Transverse colon (tissue), 4 donors: Measurements from ENCODE around the gene TAC4. TPM values are rescaled to one million over a fixed set of nuclear protein-coding genes. Genes with fewer than 3 reads are reported as not detected.

Experiments
- DNase-seq: peaks from one replicate; pipeline ENCODE4 v3.0.0-alpha.2; 2019
- H3K27ac ChIP-seq, 4 donors: fragments of 200-600 bp; sonication (generic); 2 replicates each; pipeline ENCODE4 v1.5.1; 2016 to 2018; ENCODE audit warnings: inconsistent platforms in 4 of 4
- H3K27me3 ChIP-seq: fragments of 200-600 bp; sonication (generic); 2 replicates; pipeline ENCODE4 v1.5.1; 2017; ENCODE audit warnings: inconsistent platforms
- H3K36me3 ChIP-seq, 4 donors: fragments of 200-600 bp; sonication (generic); 2 replicates each; pipeline ENCODE4 v1.5.1; 2017 to 2019; ENCODE audit warnings: inconsistent platforms in 4 of 4
- H3K4me1 ChIP-seq, 4 donors: fragments of 200-600 bp; sonication (generic); 2 replicates each; pipeline ENCODE4 v1.5.1; 2017 to 2020; ENCODE audit warnings: inconsistent platforms in 4 of 4
- H3K4me3 ChIP-seq, 4 donors: fragments of 200-600 bp; sonication (generic); 1 replicate in 1 of 4; 2 replicates in 3 of 4; pipeline versions ENCODE4 v1.5.1 to v1.6.1; 2017 to 2019; ENCODE audit warnings: inconsistent platforms in 4 of 4
- H3K9me3 ChIP-seq, 2 donors: fragments of 200-600 bp; sonication (generic); 2 replicates each; pipeline ENCODE4 v1.5.1; 2017 to 2019; ENCODE audit warnings: inconsistent platforms in 2 of 2
- EP300 ChIP-seq: sonication (generic); formaldehyde crosslinking; IDR thresholded peaks from one replicate; pipeline ENCODE4 v1.6.1; 2017; ENCODE audit warnings: antibody characterized with exemption, low read depth
- POLR2A ChIP-seq: fragments of 450-650 bp; IDR thresholded peaks from one replicate; pipeline ENCODE4 v1.6.1; 2016; ENCODE audit warnings: antibody characterized with exemption, mild to moderate bottlenecking, moderate library complexity
- POLR2AphosphoS5 ChIP-seq, 3 donors: sonication (generic); formaldehyde crosslinking; IDR thresholded peaks; one replicate each; pipeline ENCODE4 v1.6.1; 2016; ENCODE audit warnings: antibody characterized with exemption in 3 of 3
- WGBS, 2 donors: methylation state at CpG; one replicate each; pipeline ENCODE4 v1.1.5; 2018; ENCODE audit warnings: low coverage in 1 of 2; 5-methylcytosine and 5-hydroxymethylcytosine counted together
- in situ Hi-C, 4 donors: fragments of 200-750 bp; cut with MboI; loops; one replicate each; pipeline versions ENCODE4 v1.15.0 to v1.15.1; 2017; ENCODE audit warnings: low sequenced_read_pairs in 3 of 4, low pct_ligation_motif_present in 1 of 4, low pct_unique_long_range_greater_than_20kb in 1 of 4
- intact Hi-C: fragments of 100-400 bp; cut with DNase I; formaldehyde crosslinking; loops from one replicate; pipeline ENCODE4 v1.15.1; 2023; ENCODE audit warnings: low total_unique reads
- total RNA-seq, 4 donors: library from RNA; depleted of rRNA; stranded (reverse); fragments of >200 nt; gene quantifications; one replicate each; pipeline ENCODE4 v1.1.0, GENCODE V29; 2016
- TF ChIP-seq, protein P1 (sequence below), 5 experiments: fragments of 200-600 bp in 3 of 5; fragments of 450-650 bp in 2 of 5; sonication (generic) in 3 of 5; IDR thresholded peaks; 1 replicate in 2 of 5; 2 replicates in 3 of 5; pipeline ENCODE4 v1.5.1; 2016 to 2017; ENCODE audit warnings: antibody characterized with exemption in 5 of 5, inconsistent platforms in 3 of 5, mild to moderate bottlenecking in 2 of 5, moderate library complexity in 1 of 5

TAC4 gene
- total RNA-seq, 4 donors from 2014 or later, result not detected

DNA sequence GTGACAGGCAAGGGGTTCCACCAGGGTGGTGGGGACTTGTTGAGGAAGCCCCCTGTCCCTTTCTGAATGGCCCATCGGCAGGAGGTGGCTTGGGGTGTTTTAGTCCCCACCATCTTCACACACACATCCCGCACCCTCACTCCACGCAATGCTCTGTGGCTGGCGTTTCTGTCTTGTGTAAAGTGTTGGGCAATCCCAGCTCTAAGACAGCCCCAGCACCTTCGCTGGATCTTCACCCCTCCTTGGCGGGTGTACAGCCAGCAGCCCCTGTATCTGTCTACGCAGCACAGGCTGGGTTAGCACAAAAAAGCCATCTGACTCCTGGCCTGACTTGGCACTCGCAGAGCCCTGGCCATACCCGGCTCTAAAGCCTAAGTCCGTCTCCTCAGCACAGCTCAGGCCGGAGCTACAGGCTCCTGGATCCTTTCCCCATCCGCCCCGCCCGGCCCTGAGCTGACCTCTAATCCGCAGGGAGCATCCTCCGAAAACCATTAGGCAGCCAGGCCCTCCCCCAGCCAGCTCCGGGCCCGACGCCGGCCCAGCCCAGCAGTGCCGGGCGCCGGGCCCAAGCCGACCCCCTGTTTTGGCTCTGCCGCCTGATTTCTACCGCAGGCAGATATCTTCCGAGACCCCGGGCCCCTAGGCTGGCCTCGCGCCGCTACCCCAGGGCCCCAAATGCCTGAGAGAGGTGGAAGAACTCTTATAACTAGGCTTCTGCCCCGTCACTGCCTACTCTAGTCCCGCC lies 42.4 kb upstream of the TAC4 start:
- in situ Hi-C loops (no loop called here), intact Hi-C loops (no loop called here)
- Histone ChIP-seq H3K36me3 (no peaks in the 10 kb centered on the region), H3K27me3 (peaks cover 98% of the 10 kb centered on the region), H3K4me3 (no peak overlapping the region), H3K9me3 (no peaks in the 10 kb centered on the region), H3K27ac (no peak overlapping the region), H3K4me1 (peaks cover 0 to 6% (median 0%) of the 10 kb centered on the region in 4 donors)
- TF ChIP-seq, protein P1, sequence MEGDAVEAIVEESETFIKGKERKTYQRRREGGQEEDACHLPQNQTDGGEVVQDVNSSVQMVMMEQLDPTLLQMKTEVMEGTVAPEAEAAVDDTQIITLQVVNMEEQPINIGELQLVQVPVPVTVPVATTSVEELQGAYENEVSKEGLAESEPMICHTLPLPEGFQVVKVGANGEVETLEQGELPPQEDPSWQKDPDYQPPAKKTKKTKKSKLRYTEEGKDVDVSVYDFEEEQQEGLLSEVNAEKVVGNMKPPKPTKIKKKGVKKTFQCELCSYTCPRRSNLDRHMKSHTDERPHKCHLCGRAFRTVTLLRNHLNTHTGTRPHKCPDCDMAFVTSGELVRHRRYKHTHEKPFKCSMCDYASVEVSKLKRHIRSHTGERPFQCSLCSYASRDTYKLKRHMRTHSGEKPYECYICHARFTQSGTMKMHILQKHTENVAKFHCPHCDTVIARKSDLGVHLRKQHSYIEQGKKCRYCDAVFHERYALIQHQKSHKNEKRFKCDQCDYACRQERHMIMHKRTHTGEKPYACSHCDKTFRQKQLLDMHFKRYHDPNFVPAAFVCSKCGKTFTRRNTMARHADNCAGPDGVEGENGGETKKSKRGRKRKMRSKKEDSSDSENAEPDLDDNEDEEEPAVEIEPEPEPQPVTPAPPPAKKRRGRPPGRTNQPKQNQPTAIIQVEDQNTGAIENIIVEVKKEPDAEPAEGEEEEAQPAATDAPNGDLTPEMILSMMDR (IDR thresholded peaks at IDR 0.05), result no peak
- TF ChIP-seq POLR2AphosphoS5 (IDR thresholded peaks at IDR 0.05) (no peak), POLR2A (no peak), EP300 (no peak)
- no peak for DNase-seq
- 33 to 60% methylated on average over 1 to 33 of the region's 33 CpGs for WGBS, 2 donors

- DNase-seq, result no peak
- intact Hi-C loops, result no loop called here
- WGBS, 2 donors, result 79% methylated on average over 12 of the region's 12 CpGs; no CpG with 5 or more reads in 1 of the 2 donors
- Histone ChIP-seq H3K36me3 (no peaks in the 10 kb centered on the region), H3K27me3 (peaks cover 98% of the 10 kb centered on the region), H3K4me1 (peaks cover 0 to 6% (median 0%) of the 10 kb centered on the region in 4 donors), H3K9me3 (no peaks in the 10 kb centered on the region), H3K4me3 (no peak overlapping the region), H3K27ac (no peak overlapping the region)
- in situ Hi-C loops, result loop anchor here in 1 of 4 donors (10.0 kb wide), 1 partner anchor 115 kb away; no protein-coding TSS in a partner anchor
- TF ChIP-seq, protein P1 (IDR thresholded peaks at IDR 0.05), result no peak
- TF ChIP-seq POLR2A, result no peak
- TF ChIP-seq POLR2AphosphoS5 (IDR thresholded peaks at IDR 0.05), result no peak
- TF ChIP-seq EP300, result no peak
Observed at GRCh38 chr17:49889500-49889899, 41.6 kb upstream of the TAC4 start.

- H3K4me1 ChIP-seq, result peaks cover 0 to 6% (median 0%) of the 10 kb centered on the region in 4 donors
- no peaks in the 10 kb centered on the region for H3K36me3 ChIP-seq
- DNase-seq, result no peak
- no peak overlapping the region for H3K4me3 ChIP-seq
- 65 to 84% methylated on average over 2 to 9 of the region's 9 CpGs for WGBS, 2 donors
- in situ Hi-C loops (loop anchor here in 1 of 4 donors (10.0 kb wide), 1 partner anchor 117 kb away; no protein-coding TSS in a partner anchor), intact Hi-C loops (no loop called here)
- H3K27ac ChIP-seq, result no peak overlapping the region
- H3K27me3 ChIP-seq, result peaks cover 94% of the 10 kb centered on the region
- no peak for TF ChIP-seq POLR2AphosphoS5 (IDR thresholded peaks at IDR 0.05)
- no peaks in the 10 kb centered on the region for H3K9me3 ChIP-seq
Observed at GRCh38 chr17:49887744-49888360, 40.0 kb upstream of the TAC4 start.

DNA sequence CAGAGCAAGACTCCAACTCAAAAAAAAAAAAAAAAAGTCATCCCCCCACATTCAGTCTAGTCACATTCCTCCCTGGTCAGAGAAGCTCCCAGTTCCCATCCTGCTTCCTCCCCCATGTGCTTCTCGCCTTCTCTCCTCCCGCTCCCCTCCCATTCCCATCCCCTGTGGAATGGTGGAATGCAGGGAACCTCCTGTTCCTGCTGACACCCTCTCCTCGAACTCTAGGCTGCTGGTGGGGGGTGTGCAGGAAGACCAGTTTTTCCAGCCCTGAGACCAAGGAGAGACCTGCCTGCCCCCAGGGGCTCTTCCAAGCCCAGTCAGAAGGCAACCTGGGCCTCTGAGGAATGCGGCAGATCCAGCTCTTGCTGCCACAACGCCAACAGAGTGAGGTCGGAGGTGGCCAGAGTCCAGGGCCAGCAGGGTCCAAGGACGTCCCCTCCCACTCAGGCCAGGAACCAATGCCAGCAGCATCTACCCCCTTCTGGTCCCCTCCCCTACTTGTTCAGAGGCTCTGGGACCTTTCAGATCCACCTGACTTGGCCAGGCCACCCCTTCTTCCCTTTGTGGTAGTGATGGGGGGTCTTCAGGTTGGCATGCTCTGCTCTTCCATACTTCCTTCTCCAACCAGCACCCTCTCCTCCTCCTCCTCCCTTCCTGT lies 39.3 kb upstream of the TAC4 start:
- H3K27me3 ChIP-seq, result peaks cover 94% of the 10 kb centered on the region
- no peak for DNase-seq
- H3K4me1 ChIP-seq, result peaks cover 0 to 6% (median 0%) of the 10 kb centered on the region in 4 donors
- H3K36me3 ChIP-seq, result no peaks in the 10 kb centered on the region
- in situ Hi-C loops (loop anchor here in 1 of 4 donors (10.0 kb wide), 1 partner anchor 118 kb away; no protein-coding TSS in a partner anchor), intact Hi-C loops (no loop called here)
- no peak overlapping the region for H3K27ac ChIP-seq
- TF ChIP-seq POLR2A (no peak), POLR2AphosphoS5 (IDR thresholded peaks at IDR 0.05) (no peak)
- TF ChIP-seq, protein P1 (IDR thresholded peaks at IDR 0.05), result no peak
- H3K4me3 ChIP-seq, result no peak overlapping the region
- WGBS, 2 donors, result 60 to 64% methylated on average over 2 to 7 of the region's 7 CpGs
- H3K9me3 ChIP-seq, result no peaks in the 10 kb centered on the region
